HG03460 (cell line): ENCODE measurements around the gene DYSF.

ENCODE experiments used
- ATAC-seq: cut with Tn5 transposase; IDR thresholded peaks from one replicate; pipeline ENCODE4 v1.9.1; 2021; ENCODE audit not compliant: unreplicated experiment

Gene DYSF

GRCh38 chr2:71498261-71498701 lies 44.9 kb downstream of the DYSF start:
- no peak for ATAC-seq

DNA sequence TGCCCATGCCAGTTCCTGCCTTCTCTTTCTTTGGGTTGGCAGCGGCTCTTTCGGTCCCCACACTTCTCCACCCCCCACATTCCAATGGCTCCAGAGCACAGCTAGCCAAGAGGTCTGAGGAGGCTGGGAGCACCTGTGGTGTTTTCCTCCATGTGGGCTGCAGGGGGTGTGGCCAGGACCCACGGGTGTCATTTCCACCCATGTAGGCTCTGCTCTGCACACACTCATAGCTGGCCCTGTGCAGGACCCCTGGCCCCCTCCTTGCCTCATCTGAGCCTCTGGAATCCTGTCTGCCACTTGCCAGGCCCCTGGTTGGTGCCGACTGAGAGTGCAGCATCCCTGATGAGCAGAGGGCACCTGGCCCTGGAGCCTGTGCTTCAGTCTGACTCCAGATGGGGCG lies 46.3 kb downstream of the DYSF start:
- ATAC-seq: no peak

DNA sequence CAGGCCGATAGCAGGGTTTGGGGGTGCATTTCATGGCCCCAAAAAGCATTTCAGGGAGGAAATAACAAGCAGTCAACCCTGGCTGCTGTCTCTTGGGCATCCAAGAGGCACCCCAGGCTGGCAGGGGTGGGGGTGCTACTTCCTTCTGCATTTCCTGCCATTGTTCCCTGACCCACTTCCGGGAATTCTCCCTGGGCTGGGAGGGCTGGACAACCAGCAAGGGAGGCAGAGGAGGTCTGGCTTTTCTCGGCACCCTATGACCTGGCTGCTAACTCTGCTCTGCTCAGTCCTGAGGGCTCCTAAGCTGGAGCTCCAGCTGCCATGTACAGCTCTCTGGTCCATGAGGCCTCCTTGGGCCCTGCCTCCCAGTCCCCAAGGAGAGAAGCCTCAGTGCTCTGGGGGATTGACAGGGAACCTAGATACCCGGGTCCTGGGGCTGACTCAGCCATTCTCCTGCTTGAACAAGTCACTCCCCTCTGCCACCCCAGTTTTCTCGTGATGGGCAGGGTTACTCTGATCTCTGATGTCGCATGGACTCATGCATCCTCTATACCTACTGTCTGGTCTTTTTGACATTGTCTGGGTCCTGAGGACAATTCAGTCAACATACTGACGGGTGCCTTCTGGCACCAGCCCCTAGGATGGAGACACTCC lies 47.2 kb downstream of the DYSF start:
- no peak for ATAC-seq

GRCh38 chr2:71502941-71503738 lies 49.8 kb downstream of the DYSF start:
- no peak for ATAC-seq

GRCh38 chr2:71503837-71504236 lies 50.5 kb downstream of the DYSF start:
- ATAC-seq: no peak

DNA sequence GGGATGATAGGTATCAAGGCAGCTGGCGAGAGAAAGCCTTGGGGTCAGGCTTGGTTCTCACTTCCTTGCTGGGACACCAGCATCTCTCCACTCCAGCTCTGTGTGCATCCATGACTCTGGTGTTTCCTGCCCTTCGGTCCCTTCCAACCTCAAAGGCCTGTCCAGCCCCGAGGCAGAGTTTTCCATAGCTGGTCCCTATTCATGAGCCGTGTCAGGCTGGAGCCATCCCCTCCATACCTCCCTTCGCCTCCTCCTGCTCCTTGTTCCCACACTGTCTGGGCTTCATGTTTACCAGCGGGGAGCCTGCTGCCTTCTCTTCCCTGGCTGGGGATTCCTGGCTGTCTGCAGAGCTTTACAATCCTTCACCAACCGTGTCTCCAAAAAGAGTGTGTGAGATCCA lies 51.2 kb downstream of the DYSF start:
- ATAC-seq: no peak

DNA sequence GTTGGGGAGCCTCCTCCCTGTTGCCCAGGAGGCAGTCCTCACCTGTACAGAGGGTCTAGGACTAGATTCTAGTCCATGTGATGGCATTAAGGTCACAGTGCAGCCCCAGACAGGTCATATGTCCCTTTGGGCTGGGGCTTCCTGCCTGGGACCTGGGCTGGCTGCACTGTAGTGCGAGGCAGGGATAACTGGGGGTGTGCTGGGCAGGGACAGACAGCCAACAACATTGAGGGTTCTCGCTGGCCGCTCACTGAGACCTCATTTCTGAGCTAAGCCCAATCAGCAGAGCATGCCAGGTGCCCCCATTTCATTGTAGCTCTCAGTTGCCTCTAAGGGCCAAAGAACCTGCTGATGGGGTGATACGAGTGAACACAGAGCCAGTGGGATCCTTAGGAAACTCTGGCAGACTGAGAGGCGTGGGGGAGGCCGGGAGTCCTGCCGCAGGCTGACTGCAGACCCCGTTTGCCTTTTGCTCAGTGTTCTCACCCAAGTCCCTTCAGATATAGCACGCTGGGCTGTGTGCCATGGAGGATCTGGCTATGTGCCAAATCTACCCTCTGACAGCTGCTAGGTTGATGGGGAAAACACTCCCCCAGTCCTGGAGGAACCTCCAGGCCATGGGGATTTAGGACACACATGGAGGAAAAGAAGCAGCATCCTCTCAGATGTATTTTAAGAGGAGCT lies 51.9 kb downstream of the DYSF start:
- no peak for ATAC-seq

GRCh38 chr2:71505770-71506140 lies 52.4 kb downstream of the DYSF start:
- no peak for ATAC-seq

DNA sequence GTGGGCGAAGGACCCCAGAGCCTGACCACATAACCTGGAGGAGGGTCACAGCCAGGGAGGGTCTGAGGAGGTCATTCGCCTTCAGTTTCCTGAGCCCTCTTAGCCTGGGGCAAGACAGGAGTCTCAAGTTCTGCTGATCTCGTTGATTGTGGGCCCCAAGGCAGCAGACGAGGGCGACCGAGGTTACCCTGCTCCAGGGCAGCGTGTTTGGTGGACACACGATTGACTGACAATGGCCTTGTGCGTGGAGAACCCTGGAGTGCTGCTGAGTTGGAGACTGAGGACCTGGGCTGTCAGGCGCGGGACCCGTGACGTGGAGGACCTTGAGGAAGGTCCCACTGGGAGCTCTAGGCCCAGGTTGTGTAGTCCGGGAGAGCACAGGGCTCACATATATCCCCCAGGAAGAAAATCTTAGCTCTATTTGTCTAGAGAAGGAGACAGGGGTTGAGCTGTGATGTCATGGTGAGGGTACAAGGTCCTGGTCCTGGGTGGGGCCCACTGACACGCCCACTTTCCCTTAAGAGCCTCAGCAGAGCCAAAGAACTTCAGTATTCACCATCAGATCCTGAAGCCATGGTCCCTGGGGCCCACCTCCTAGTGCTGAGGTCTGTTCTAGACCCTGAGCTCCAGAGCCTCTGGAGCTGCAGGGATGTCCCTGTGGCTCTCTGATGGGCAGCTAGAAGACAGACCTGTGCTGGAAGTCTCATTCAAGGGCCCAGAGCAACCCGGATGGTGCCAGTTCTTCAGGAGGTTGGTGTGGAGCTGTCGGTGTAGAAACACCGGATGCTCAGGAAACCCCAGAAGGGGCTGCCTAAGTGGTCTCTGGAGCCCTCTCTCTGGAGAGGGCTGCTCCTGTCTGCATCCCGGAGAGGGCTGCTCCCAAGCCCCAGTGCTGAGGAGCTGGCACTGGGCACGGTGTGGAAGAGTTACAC lies 53.1 kb downstream of the DYSF start:
- no peak for ATAC-seq

GRCh38 chr2:71507476-71507875 lies 54.1 kb downstream of the DYSF start:
- ATAC-seq: no peak

DNA sequence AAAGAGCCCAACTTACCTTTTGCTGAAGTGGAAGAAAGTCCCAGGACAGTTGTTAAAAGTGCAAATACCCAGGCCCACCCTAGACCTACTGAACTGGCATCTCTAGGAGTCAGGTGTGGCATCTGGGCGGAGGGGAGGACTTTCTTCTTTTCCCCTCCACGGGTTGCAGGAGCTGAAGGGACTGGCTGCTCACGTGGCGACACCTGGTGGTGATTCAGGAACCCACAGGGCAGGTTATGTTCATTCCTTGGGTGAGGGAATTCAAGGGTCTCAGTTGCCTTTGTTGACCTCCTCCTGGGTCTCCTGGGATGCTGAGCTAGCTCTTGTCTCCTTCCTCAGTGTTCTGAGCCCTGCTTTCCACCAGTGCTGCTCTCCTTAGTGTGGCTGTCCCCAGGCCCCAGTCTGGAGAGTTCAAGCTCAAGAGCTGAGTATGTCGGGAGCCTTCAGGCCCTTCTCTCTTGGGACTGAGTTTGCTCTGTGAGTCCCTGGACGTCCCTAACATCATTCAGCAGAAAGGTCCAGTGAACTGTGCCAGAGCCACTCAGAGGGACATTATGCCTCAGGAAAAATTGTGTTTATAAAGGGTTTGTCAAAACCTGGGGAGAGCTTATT lies 56.9 kb downstream of the DYSF start:
- no peak for ATAC-seq

DNA sequence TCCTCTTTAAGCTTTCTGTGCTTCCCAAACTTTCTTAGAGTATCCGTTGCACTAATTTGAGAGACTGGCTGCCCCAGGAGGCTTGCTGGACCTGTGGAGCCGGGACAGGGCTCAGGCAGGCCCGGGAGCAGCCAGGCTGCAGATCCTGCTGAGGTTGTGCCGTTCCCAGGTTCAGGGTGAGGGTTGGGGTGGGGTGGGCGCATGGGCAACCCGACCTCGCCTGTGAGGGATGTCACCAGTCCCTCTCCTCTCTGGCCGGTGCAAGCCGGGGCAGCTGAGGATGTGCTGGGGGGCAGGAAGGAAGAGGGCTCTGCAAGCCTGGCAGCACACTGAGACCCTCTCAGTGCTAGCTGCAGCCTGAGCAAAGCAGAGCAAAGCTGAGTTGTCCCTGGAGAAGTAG lies 57.6 kb downstream of the DYSF start:
- no peak for ATAC-seq

DNA sequence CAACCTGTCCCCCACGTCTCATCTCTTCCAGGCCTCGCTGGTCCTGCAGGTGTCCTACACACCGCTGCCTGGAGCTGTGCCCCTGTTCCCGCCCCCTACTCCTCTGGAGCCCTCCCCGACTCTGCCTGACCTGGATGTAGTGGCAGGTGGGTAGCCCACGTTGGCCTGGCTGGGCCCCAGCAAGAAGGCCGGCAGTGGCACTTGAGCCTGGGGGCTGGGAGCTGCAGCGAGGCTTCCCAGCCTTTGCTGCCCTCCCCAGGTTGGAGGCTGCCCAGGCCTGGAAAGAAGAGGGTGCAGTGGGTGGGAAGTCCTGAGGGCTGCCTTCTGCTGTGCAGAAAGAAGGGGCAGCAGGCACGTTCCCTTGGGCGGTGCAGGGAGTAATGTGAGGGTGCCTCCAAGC lies 58.4 kb downstream of the DYSF start:
- no peak for ATAC-seq

GRCh38 chr2:71512386-71512785 lies 59.0 kb downstream of the DYSF start:
- ATAC-seq: no peak

GRCh38 chr2:71513096-71513495 lies 59.7 kb downstream of the DYSF start:
- no peak for ATAC-seq

DNA sequence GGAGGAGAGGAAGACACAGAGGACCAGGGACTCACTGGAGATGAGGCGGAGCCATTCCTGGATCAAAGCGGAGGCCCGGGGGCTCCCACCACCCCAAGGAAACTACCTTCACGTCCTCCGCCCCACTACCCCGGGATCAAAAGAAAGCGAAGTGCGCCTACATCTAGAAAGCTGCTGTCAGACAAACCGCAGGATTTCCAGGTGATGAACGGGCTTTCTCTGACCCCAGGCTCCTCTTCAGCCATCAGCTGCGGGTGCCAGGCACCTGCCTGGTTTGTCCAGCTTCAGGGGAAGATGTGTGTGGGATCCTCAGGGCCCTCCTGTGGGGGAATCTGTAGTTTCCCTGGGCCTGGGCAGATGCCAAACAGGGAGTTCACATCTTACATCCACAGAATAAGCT lies 60.4 kb downstream of the DYSF start:
- no peak for ATAC-seq

DNA sequence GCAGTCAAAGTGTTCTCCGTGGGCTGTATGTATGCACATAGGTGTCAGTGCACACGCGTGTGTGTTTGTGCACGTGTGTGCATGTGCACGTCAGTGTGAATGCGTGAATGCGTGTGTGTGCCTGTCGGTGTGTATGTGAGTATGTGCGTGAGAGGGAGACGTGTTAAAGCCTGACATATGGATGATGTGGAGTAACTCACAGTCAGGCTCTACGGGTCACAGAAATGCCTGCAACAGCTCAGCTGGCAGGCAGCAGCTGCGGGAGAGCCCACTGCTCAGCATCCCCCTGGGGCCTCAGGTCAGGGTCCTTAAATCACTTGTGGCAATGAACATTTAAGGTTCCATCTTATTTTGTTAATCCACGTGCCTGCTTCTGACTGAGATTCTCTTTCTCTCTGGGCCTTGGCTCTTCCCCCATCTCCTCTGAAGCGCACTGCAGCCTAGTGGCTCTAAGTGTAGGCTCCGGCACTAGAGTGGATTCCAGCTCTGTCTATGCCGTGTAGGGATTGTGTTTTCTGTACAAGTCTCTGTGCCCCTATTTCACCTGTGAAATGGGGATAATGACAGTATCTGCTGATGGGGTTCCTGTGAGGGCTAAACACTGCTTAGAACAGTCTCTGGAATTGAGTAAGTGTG lies 63.0 kb downstream of the DYSF start:
- no peak for ATAC-seq

DNA sequence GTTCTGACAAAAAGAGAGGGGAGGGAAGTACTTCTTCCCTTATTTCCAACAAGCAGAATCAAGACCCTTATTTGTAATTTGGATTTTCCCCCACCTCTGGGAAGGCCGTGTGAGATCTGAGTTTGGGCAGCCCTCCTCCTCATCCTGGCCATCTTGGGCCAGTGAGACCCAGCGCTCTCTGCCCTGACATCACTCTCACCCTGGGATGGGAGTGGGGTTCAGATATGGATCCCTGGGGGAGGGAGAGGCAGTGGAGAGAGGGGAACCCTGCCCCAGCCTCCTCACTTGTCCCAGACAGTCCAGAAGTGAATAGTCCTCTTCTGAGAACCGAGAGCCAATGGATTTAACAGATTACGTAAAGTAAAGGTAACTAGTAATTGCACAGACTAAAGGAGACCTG lies 64.5 kb downstream of the DYSF start:
- no peak for ATAC-seq

DNA sequence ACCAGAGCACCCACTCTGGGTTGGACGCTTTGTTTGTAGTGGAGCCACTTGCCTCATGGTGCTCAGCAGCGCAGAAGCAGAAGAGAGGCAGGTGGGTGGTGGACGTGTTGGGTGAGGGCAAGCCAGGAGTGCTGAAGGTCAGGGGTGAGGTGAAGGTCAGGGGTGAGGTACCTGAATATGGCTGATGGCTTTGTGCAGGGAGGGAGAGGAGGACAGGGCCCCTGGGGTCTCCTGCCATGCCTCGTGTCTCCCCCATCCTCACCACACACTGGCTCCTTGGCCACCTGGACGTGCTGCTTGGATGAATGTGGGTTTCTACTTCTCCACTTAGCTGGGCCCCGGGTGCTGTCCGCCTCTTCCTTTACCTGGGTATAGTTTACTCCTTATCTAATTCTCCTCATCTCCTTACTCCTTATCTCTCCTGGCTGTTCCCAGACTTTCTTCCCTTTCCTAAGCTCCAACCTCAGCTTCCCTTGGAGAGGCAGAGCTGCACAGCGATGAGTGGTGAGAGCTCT lies 68.1 kb downstream of the DYSF start:
- ATAC-seq: no peak

GRCh38 chr2:71524476-71524875 lies 71.1 kb downstream of the DYSF start:
- ATAC-seq: no peak
